Caco-2 (cell line): ENCODE data around the gene UBE2E2. TPM values are rescaled to one million over a fixed set of nuclear protein-coding genes. Genes with fewer than 3 reads are reported as not detected.

Experiments used
- BruUV-seq: library from RNA; stranded (reverse); fragments of 400-500 nt; replicated peaks from 2 replicates; lab custom pipeline; 2021; lab: Mats Ljungman, UMichigan
- CTCF ChIA-PET: fragments of 300-600 bp; sonication (Branson Sonifier 250); formaldehyde crosslinking; loops from one replicate; lab custom pipeline; 2022; ENCODE audit warnings: antibody characterized with exemption; lab: Charles Lee
- POLR2A ChIA-PET: fragments of 300-600 bp; sonication (Branson Sonifier 250); formaldehyde crosslinking; loops from one replicate; lab custom pipeline; 2022; ENCODE audit warnings: antibody characterized with exemption; lab: Charles Lee
- DNase-seq, 2 experiments: peaks; one replicate each; pipeline versions ENCODE4 v3.0.0 to v3.0.0-alpha.2; 2020 to 2022
- H3K27me3 ChIP-seq: replicated peaks from 2 replicates; pipeline ENCODE4 v1.6.0; 2011; ENCODE audit warnings: low read length; ENCODE audit not compliant: control insufficient read depth, insufficient read depth
- H3K36me3 ChIP-seq: 2 replicates; pipeline ENCODE4 v1.5.1; 2011; ENCODE audit warnings: low read length; ENCODE audit not compliant: control insufficient read depth, insufficient read depth
- H3K4me1 ChIP-seq: fragments of 250-450 bp; sonication (Bioruptor Pico); 2 replicates; pipeline ENCODE4 v1.5.1; 2020; ENCODE audit warnings: mild to moderate bottlenecking
- H3K4me3 ChIP-seq: 2 replicates; pipeline ENCODE4 v1.5.1; 2011; ENCODE audit warnings: low read depth, mild to moderate bottlenecking, control low read depth, low read length
- H3K9me3 ChIP-seq: fragments of 250-450 bp; sonication (Bioruptor Pico); 2 replicates; pipeline ENCODE4 v1.5.1; 2020; ENCODE audit warnings: mild to moderate bottlenecking, moderate library complexity
- H3K27ac Mint-ChIP-seq: one replicate; pipeline ENCODE4 v1.8.0; 2022; ENCODE audit warnings: mixed read lengths; ENCODE audit not compliant: unreplicated experiment
- H3K27me3 Mint-ChIP-seq: one replicate; pipeline ENCODE4 v1.8.0; 2022; ENCODE audit warnings: mixed read lengths; ENCODE audit not compliant: insufficient read depth, unreplicated experiment
- H3K36me3 Mint-ChIP-seq: one replicate; pipeline ENCODE4 v1.8.0; 2022; ENCODE audit warnings: mild to moderate bottlenecking, mixed read lengths; ENCODE audit not compliant: insufficient read depth, unreplicated experiment
- H3K4me1 Mint-ChIP-seq: one replicate; pipeline ENCODE4 v1.8.0; 2022; ENCODE audit warnings: low read depth, mixed read lengths; ENCODE audit not compliant: unreplicated experiment
- H3K4me3 Mint-ChIP-seq: one replicate; pipeline ENCODE4 v1.8.0; 2022; ENCODE audit warnings: mild to moderate bottlenecking, moderate library complexity, mixed read lengths; ENCODE audit not compliant: unreplicated experiment
- H3K9me3 Mint-ChIP-seq: one replicate; pipeline ENCODE4 v1.8.0; 2022; ENCODE audit warnings: mixed read lengths; ENCODE audit not compliant: unreplicated experiment
- CTCF ChIP-seq, 2 experiments: fragments of 200-600 bp in 1 of 2; IDR thresholded peaks; 1 replicate in 1 of 2; 2 replicates in 1 of 2; pipeline versions ENCODE4 v1.5.1 to v1.8.0; 2011 to 2022; ENCODE audit warnings: antibody characterized with exemption in 1 of 2, control low read depth in 1 of 2, inconsistent platforms in 1 of 2, low read depth in 1 of 2, low read length in 1 of 2, mild to moderate bottlenecking in 1 of 2, moderate library complexity in 1 of 2; ENCODE audit not compliant: insufficient read depth in 1 of 2, severe bottlenecking in 1 of 2, unreplicated experiment in 1 of 2
- intact Hi-C: fragments of 100-400 bp; cut with micrococcal nuclease; formaldehyde crosslinking; loops from one replicate; pipeline ENCODE4 v1.10.0; 2022; ENCODE audit not compliant: unreplicated experiment
- total RNA-seq: library from RNA; stranded (reverse); gene quantifications from 2 replicates; pipeline ENCODE4 v1.2.3, GENCODE V29; 2022

The UBE2E2 gene
- total RNA-seq, 1 experiment from 2014 or later = 83.8 TPM

- Mint-ChIP-seq H3K9me3 (peaks cover 8% of the 10 kb centered on the region), H3K36me3 (peaks cover 12% of the 10 kb centered on the region), H3K4me3 (no peak overlapping the region), H3K27me3 (no peaks in the 10 kb centered on the region), H3K4me1 (peaks cover 11% of the 10 kb centered on the region), H3K27ac (no peak overlapping the region)
- Histone ChIP-seq H3K4me3 (no peak overlapping the region), H3K27me3 (no peaks in the 10 kb centered on the region), H3K4me1 (peaks cover 15% of the 10 kb centered on the region), H3K36me3 (no peaks in the 10 kb centered on the region), H3K9me3 (no peaks in the 10 kb centered on the region)
- DNase-seq = peak; percentile 42 to 48
- ChIA-PET CTCF (no interaction called here), POLR2A (no interaction called here)
- intact Hi-C loops = no loop called here
- TF ChIP-seq CTCF (IDR thresholded peaks at IDR 0.05; ENCODE audit: insufficient read depth in 1 of 2, low read depth in 1 of 2, low read length in 1 of 2, severe bottlenecking in 1 of 2, unreplicated experiment in 1 of 2) = no peak
- no TSS peak for BruUV-seq
Observed at GRCh38 chr3:23600167-23600871, 397.2 kb downstream of the UBE2E2 start.

- Mint-ChIP-seq H3K4me1 (peaks cover 11% of the 10 kb centered on the region), H3K36me3 (peaks cover 14% of the 10 kb centered on the region), H3K27ac (no peak overlapping the region), H3K4me3 (no peak overlapping the region), H3K27me3 (no peaks in the 10 kb centered on the region), H3K9me3 (peaks cover 8% of the 10 kb centered on the region)
- TF ChIP-seq CTCF (IDR thresholded peaks at IDR 0.05; ENCODE audit: insufficient read depth in 1 of 2, low read depth in 1 of 2, low read length in 1 of 2, severe bottlenecking in 1 of 2, unreplicated experiment in 1 of 2) = no peak
- H3K9me3 ChIP-seq = no peaks in the 10 kb centered on the region
- CTCF ChIA-PET = no interaction called here
- H3K27me3 ChIP-seq = no peaks in the 10 kb centered on the region
- intact Hi-C loops = no loop called here
- no TSS peak for BruUV-seq
- H3K4me1 ChIP-seq = peaks cover 15% of the 10 kb centered on the region
- POLR2A ChIA-PET = no interaction called here
- H3K4me3 ChIP-seq = no peak overlapping the region
- H3K36me3 ChIP-seq = no peaks in the 10 kb centered on the region
- no peak for DNase-seq
Observed at GRCh38 chr3:23601091-23601822, 398.1 kb downstream of the UBE2E2 start.

GRCh38 chr3:23602971-23603370 lies 399.8 kb downstream of the UBE2E2 start:
- ChIA-PET CTCF (no interaction called here), POLR2A (no interaction called here)
- H3K9me3 Mint-ChIP-seq = no peaks in the 10 kb centered on the region
- no peak for TF ChIP-seq CTCF (IDR thresholded peaks at IDR 0.05; ENCODE audit: insufficient read depth in 1 of 2, low read depth in 1 of 2, low read length in 1 of 2, severe bottlenecking in 1 of 2, unreplicated experiment in 1 of 2)
- intact Hi-C loops = no loop called here
- peaks cover 10% of the 10 kb centered on the region for H3K36me3 Mint-ChIP-seq
- H3K4me3 Mint-ChIP-seq = no peak overlapping the region
- DNase-seq = no peak
- H3K4me1 ChIP-seq = peaks cover 15% of the 10 kb centered on the region
- H3K36me3 ChIP-seq = no peaks in the 10 kb centered on the region
- H3K4me3 ChIP-seq = no peak overlapping the region
- no peaks in the 10 kb centered on the region for H3K27me3 Mint-ChIP-seq
- H3K9me3 ChIP-seq = no peaks in the 10 kb centered on the region
- H3K27ac Mint-ChIP-seq = no peak overlapping the region
- no peaks in the 10 kb centered on the region for H3K27me3 ChIP-seq
- H3K4me1 Mint-ChIP-seq = peaks cover 11% of the 10 kb centered on the region
- no TSS peak for BruUV-seq
